Measurements from ENCODE around the gene UBE2E2.

The UBE2E2 gene

DNA sequence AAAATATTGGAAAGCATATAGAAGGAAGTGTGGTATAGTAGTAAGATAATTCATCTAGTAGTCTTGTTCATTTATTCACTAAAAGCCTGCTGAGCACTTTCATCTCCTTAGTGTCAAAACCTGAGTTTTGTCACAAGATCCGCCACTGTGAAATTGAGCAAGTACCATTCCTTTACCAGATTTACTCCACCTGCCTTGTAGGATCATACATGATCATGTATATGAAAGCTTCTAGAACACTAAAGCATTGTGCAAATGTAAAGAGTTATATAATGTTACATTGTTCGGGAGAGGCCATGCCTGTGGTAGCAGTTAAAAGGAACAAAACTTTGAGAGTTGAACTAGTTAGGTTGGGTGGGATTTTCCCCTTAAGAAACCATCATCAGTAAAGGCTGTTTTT lies 35.0 kb downstream of the UBE2E2 start:
- H3K27me3 ChIP-seq (ENCODE audit: control insufficient read depth in 3 of 3, insufficient read depth in 3 of 3, low read depth in 1 of 3, low read length in 3 of 3): no peaks in the 10 kb centered on the region
- H2BK5ac ChIP-seq (ENCODE audit: low read length): no peak overlapping the region
- peaks cover 0 to 4% of the 10 kb centered on the region in 2 donors for H3K4me1 ChIP-seq (ENCODE audit: control insufficient read depth in 2 of 2, insufficient read depth in 1 of 2, low read depth in 1 of 2, low read length in 2 of 2)
- no CpG with 5 or more reads among the region's 2 CpGs for WGBS, 2 donors (ENCODE audit: extremely low coverage in 2 of 2, insufficient read length in 2 of 2, insufficient replicate concordance in 1 of 2)
- H2AK5ac ChIP-seq (ENCODE audit: low read depth, low read length): no peak overlapping the region
- no peak overlapping the region for H3K4me3 ChIP-seq (ENCODE audit: low read length in 2 of 2)
- no peak for DNase-seq (ENCODE audit: low spot score)
- H3K14ac ChIP-seq (ENCODE audit: low read length): no peak overlapping the region
- H4K8ac ChIP-seq (ENCODE audit: low read depth, low read length): no peak overlapping the region
- no peak overlapping the region for H3K27ac ChIP-seq (replicated peaks; ENCODE audit: low read length)
- no peak overlapping the region for H3K23ac ChIP-seq (ENCODE audit: low read depth, low read length, poor library complexity)
- no peak overlapping the region for H2BK12ac ChIP-seq (ENCODE audit: low read length)
- H3K4ac ChIP-seq (ENCODE audit: low read length): no peak overlapping the region
- H2AFZ ChIP-seq (ENCODE audit: low read length): no peak overlapping the region
- H3K9ac ChIP-seq (ENCODE audit: low read depth, low read length, poor library complexity): no peak overlapping the region
- H3K79me1 ChIP-seq (ENCODE audit: low read depth, low read length): no peaks in the 10 kb centered on the region
- H2BK120ac ChIP-seq (ENCODE audit: low read depth, low read length): no peak overlapping the region
- no peak overlapping the region for H3K4me2 ChIP-seq (ENCODE audit: insufficient read depth, low read length, poor library complexity, severe bottlenecking)
- no peak overlapping the region for H4K91ac ChIP-seq (ENCODE audit: low read depth, low read length, poor library complexity)
- no peaks in the 10 kb centered on the region for H3K36me3 ChIP-seq (replicated peaks in 1 of 2; ENCODE audit: control insufficient read depth in 2 of 2, insufficient read depth in 2 of 2, low read length in 2 of 2)
- no peak overlapping the region for H3K18ac ChIP-seq (ENCODE audit: low read length)
- H2BK15ac ChIP-seq (ENCODE audit: low read length): no peak overlapping the region
- no peaks in the 10 kb centered on the region for H3K9me3 ChIP-seq (replicated peaks in 1 of 2; ENCODE audit: control insufficient read depth in 2 of 2, insufficient read depth in 1 of 2, low read depth in 1 of 2, low read length in 2 of 2)

DNA sequence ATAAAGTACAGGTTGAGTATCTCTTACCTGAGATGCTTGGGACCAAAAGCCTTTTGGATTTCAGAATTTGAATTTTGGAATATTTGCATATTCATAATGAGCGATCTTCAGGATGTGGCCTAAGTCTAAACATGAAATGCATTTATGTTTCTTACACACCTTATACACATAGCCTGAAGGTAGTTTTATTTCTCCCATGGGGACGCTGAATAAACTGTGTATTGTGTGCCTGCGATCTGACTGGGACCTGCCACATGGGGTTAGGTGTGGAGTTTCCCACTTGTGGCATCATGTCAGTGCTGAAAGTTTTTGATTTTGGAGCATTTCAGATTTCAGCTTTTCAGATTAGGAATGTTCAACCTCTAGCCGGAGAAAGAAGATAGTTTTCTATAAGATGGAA lies 35.5 kb downstream of the UBE2E2 start:
- Histone ChIP-seq H3K4me3 (ENCODE audit: low read length in 2 of 2) (no peak overlapping the region), H3K4ac (ENCODE audit: low read length) (no peak overlapping the region), H3K9ac (ENCODE audit: low read depth, low read length, poor library complexity) (no peak overlapping the region), H3K4me2 (ENCODE audit: insufficient read depth, low read length, poor library complexity, severe bottlenecking) (no peak overlapping the region), H2BK12ac (ENCODE audit: low read length) (no peak overlapping the region), H3K14ac (ENCODE audit: low read length) (no peak overlapping the region), H3K27me3 (ENCODE audit: control insufficient read depth in 3 of 3, insufficient read depth in 3 of 3, low read depth in 1 of 3, low read length in 3 of 3) (no peaks in the 10 kb centered on the region), H2BK15ac (ENCODE audit: low read length) (no peak overlapping the region), H2BK120ac (ENCODE audit: low read depth, low read length) (no peak overlapping the region), H3K18ac (ENCODE audit: low read length) (no peak overlapping the region), H2BK5ac (ENCODE audit: low read length) (no peak overlapping the region), H3K4me1 (ENCODE audit: control insufficient read depth in 2 of 2, insufficient read depth in 1 of 2, low read depth in 1 of 2, low read length in 2 of 2) (peaks cover 0 to 4% of the 10 kb centered on the region in 2 donors), H3K36me3 (replicated peaks in 1 of 2; ENCODE audit: control insufficient read depth in 2 of 2, insufficient read depth in 2 of 2, low read length in 2 of 2) (no peaks in the 10 kb centered on the region), H2AK5ac (ENCODE audit: low read depth, low read length) (no peak overlapping the region), H4K91ac (ENCODE audit: low read depth, low read length, poor library complexity) (no peak overlapping the region), H2AFZ (ENCODE audit: low read length) (no peak overlapping the region), H3K27ac (replicated peaks; ENCODE audit: low read length) (no peak overlapping the region), H4K8ac (ENCODE audit: low read depth, low read length) (no peak overlapping the region), H3K23ac (ENCODE audit: low read depth, low read length, poor library complexity) (no peak overlapping the region), H3K79me1 (ENCODE audit: low read depth, low read length) (no peaks in the 10 kb centered on the region), H3K9me3 (replicated peaks in 1 of 2; ENCODE audit: control insufficient read depth in 2 of 2, insufficient read depth in 1 of 2, low read depth in 1 of 2, low read length in 2 of 2) (no peaks in the 10 kb centered on the region)
- no peak for DNase-seq (ENCODE audit: low spot score)
- WGBS, 2 donors (ENCODE audit: extremely low coverage in 2 of 2, insufficient read length in 2 of 2, insufficient replicate concordance in 1 of 2): no CpG with 5 or more reads among the region's 4 CpGs

GRCh38 chr3:23239211-23240068 lies 36.3 kb downstream of the UBE2E2 start:
- no peak overlapping the region for H3K9ac ChIP-seq (ENCODE audit: low read depth, low read length, poor library complexity)
- H3K4me2 ChIP-seq (ENCODE audit: insufficient read depth, low read length, poor library complexity, severe bottlenecking): no peak overlapping the region
- no peak overlapping the region for H2BK12ac ChIP-seq (ENCODE audit: low read length)
- no peaks in the 10 kb centered on the region for H3K9me3 ChIP-seq (replicated peaks in 1 of 2; ENCODE audit: control insufficient read depth in 2 of 2, insufficient read depth in 1 of 2, low read depth in 1 of 2, low read length in 2 of 2)
- no CpG with 5 or more reads among the region's 4 CpGs for WGBS, 2 donors (ENCODE audit: extremely low coverage in 2 of 2, insufficient read length in 2 of 2, insufficient replicate concordance in 1 of 2)
- H3K23ac ChIP-seq (ENCODE audit: low read depth, low read length, poor library complexity): no peak overlapping the region
- no peak overlapping the region for H3K18ac ChIP-seq (ENCODE audit: low read length)
- no peaks in the 10 kb centered on the region for H3K79me1 ChIP-seq (ENCODE audit: low read depth, low read length)
- H3K4me1 ChIP-seq (ENCODE audit: control insufficient read depth in 2 of 2, insufficient read depth in 1 of 2, low read depth in 1 of 2, low read length in 2 of 2): peaks cover 0 to 4% of the 10 kb centered on the region in 2 donors
- no peak overlapping the region for H2BK120ac ChIP-seq (ENCODE audit: low read depth, low read length)
- no peak overlapping the region for H2AFZ ChIP-seq (ENCODE audit: low read length)
- H3K36me3 ChIP-seq (replicated peaks in 1 of 2; ENCODE audit: control insufficient read depth in 2 of 2, insufficient read depth in 2 of 2, low read length in 2 of 2): no peaks in the 10 kb centered on the region
- no peak overlapping the region for H4K8ac ChIP-seq (ENCODE audit: low read depth, low read length)
- no peak overlapping the region for H3K27ac ChIP-seq (replicated peaks; ENCODE audit: low read length)
- H4K91ac ChIP-seq (ENCODE audit: low read depth, low read length, poor library complexity): no peak overlapping the region
- no peaks in the 10 kb centered on the region for H3K27me3 ChIP-seq (ENCODE audit: control insufficient read depth in 3 of 3, insufficient read depth in 3 of 3, low read depth in 1 of 3, low read length in 3 of 3)
- no peak overlapping the region for H2BK5ac ChIP-seq (ENCODE audit: low read length)
- no peak for DNase-seq (ENCODE audit: low spot score)
- no peak overlapping the region for H3K4me3 ChIP-seq (ENCODE audit: low read length in 2 of 2)
- no peak overlapping the region for H2AK5ac ChIP-seq (ENCODE audit: low read depth, low read length)
- no peak overlapping the region for H2BK15ac ChIP-seq (ENCODE audit: low read length)
- H3K14ac ChIP-seq (ENCODE audit: low read length): no peak overlapping the region
- H3K4ac ChIP-seq (ENCODE audit: low read length): no peak overlapping the region

DNA sequence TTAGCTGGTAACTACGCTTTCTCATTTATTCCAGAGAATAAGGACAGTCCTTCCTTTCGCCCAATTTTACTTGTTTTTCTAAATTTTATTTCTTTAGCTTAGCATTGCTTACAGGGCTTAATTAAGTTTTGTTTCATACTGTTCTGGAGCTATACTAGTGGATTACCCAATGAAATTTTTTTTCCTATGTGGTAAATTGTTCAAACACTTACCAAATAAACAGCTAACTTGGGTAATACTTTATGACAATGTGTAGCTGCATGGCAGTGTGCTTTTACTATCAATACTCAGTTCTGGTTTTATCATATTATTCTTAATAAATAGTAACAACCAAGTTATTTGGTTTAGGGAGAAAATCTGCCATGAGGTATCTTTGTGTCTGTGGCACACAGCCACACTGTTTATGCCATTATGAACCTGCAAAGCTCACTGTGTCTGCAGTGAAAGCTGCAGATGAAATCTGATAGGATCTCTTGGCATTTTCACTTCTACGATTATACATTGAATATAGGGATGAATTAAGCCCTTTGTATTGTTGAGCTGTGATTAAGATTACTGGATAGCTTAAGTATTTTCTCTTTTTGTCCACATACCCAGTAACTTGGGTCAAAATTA lies 37.2 kb downstream of the UBE2E2 start:
- H4K91ac ChIP-seq (ENCODE audit: low read depth, low read length, poor library complexity): no peak overlapping the region
- H3K9ac ChIP-seq (ENCODE audit: low read depth, low read length, poor library complexity): no peak overlapping the region
- DNase-seq (ENCODE audit: low spot score): no peak

More for the DNA sequence above, 37.2 kb downstream of the UBE2E2 start:
- no peak overlapping the region for H2BK12ac ChIP-seq (ENCODE audit: low read length)
- H2BK5ac ChIP-seq (ENCODE audit: low read length): no peak overlapping the region
- H3K4me1 ChIP-seq (ENCODE audit: control insufficient read depth in 2 of 2, insufficient read depth in 1 of 2, low read depth in 1 of 2, low read length in 2 of 2): peaks cover 0 to 4% of the 10 kb centered on the region in 2 donors
- no peak overlapping the region for H3K14ac ChIP-seq (ENCODE audit: low read length)
- no peak overlapping the region for H3K4ac ChIP-seq (ENCODE audit: low read length)
- no peak overlapping the region for H3K4me2 ChIP-seq (ENCODE audit: insufficient read depth, low read length, poor library complexity, severe bottlenecking)
- H2BK120ac ChIP-seq (ENCODE audit: low read depth, low read length): no peak overlapping the region
- H3K27ac ChIP-seq (replicated peaks; ENCODE audit: low read length): no peak overlapping the region
- H2AFZ ChIP-seq (ENCODE audit: low read length): no peak overlapping the region
- H3K9me3 ChIP-seq (replicated peaks in 1 of 2; ENCODE audit: control insufficient read depth in 2 of 2, insufficient read depth in 1 of 2, low read depth in 1 of 2, low read length in 2 of 2): no peaks in the 10 kb centered on the region
- no peaks in the 10 kb centered on the region for H3K27me3 ChIP-seq (ENCODE audit: control insufficient read depth in 3 of 3, insufficient read depth in 3 of 3, low read depth in 1 of 3, low read length in 3 of 3)
- no peak overlapping the region for H2BK15ac ChIP-seq (ENCODE audit: low read length)
- no peak overlapping the region for H3K23ac ChIP-seq (ENCODE audit: low read depth, low read length, poor library complexity)
- no peak overlapping the region for H4K8ac ChIP-seq (ENCODE audit: low read depth, low read length)
- WGBS, 2 donors (ENCODE audit: extremely low coverage in 2 of 2, insufficient read length in 2 of 2, insufficient replicate concordance in 1 of 2): no CpG with 5 or more reads among the region's 3 CpGs
- no peaks in the 10 kb centered on the region for H3K79me1 ChIP-seq (ENCODE audit: low read depth, low read length)
- H3K18ac ChIP-seq (ENCODE audit: low read length): no peak overlapping the region
- no peaks in the 10 kb centered on the region for H3K36me3 ChIP-seq (replicated peaks in 1 of 2; ENCODE audit: control insufficient read depth in 2 of 2, insufficient read depth in 2 of 2, low read length in 2 of 2)
- H2AK5ac ChIP-seq (ENCODE audit: low read depth, low read length): no peak overlapping the region
- H3K4me3 ChIP-seq (ENCODE audit: low read length in 2 of 2): no peak overlapping the region
